Measurements from ENCODE around the gene HORMAD2.

- TF ChIP-seq CTCF (IDR thresholded peaks at IDR 0.05) (no peak), EZH2 (IDR thresholded peaks at IDR 0.05; ENCODE audit: borderline replicate concordance, insufficient read depth, low read depth, low read length, poor library complexity, severe bottlenecking) (no peak)
Observed at GRCh38 chr22:30205281-30206115, 125.2 kb downstream of the HORMAD2 start.

Measured in B cell (primary cell).